GM12878 (cell line): ENCODE results near the gene KHDRBS1. TPM values are rescaled to one million over a fixed set of nuclear protein-coding genes. Genes with fewer than 3 reads are reported as not detected.

Experiments
- ATAC-seq: fragments of 200-7000 bp; cut with Tn5 transposase; 3 replicates; pipeline ENCODE4 v1.9.1; 2020; ENCODE audit warnings: mild to moderate bottlenecking, moderate library complexity
- BruUV-seq: library from RNA; stranded (reverse); fragments of 400-500 nt; replicated peaks from 2 replicates; lab custom pipeline; 2021; lab: Mats Ljungman, UMichigan
- CTCF ChIA-PET: fragments of 300-600 bp; sonication (Branson Sonifier 250); formaldehyde crosslinking; extraction: SDS; loops from one replicate; lab custom pipeline; 2021; ENCODE audit warnings: inconsistent platforms; lab: Yijun Ruan, JAX
- POLR2A ChIA-PET: fragments of 350-600 bp; formaldehyde crosslinking; extraction: SDS; loops from one replicate; lab custom pipeline; 2021; ENCODE audit warnings: inconsistent platforms; lab: Charles Lee
- RAD21 ChIA-PET: fragments of 300-600 bp; sonication (Branson Sonifier 250); formaldehyde crosslinking; loops from one replicate; lab custom pipeline; 2023; ENCODE audit warnings: antibody characterized with exemption; ENCODE audit not compliant: unreplicated experiment; lab: Charles Lee
- SMC1A ChIA-PET: fragments of 300-600 bp; sonication (Branson Sonifier 250); formaldehyde crosslinking; loops from one replicate; lab custom pipeline; 2023; ENCODE audit not compliant: unreplicated experiment, uncharacterized antibody; lab: Charles Lee
- DNase-seq: peaks from one replicate; pipeline ENCODE4 v3.0.0-alpha.2; 2011; ENCODE audit warnings: low read depth, low spot score
- FAIRE-seq: peaks from 3 replicates; lab custom pipeline; 2011; peaks lifted over from hg19 to GRCh38; lab: Jason Lieb, UNC
- H2AFZ ChIP-seq: 2 replicates; pipeline ENCODE4 v1.6.0; 2011; ENCODE audit warnings: low read depth, low read length, control low read depth; ENCODE audit not compliant: control insufficient read depth
- H3K27ac ChIP-seq: 2 replicates; pipeline ENCODE4 v1.5.1; 2011; ENCODE audit warnings: control low read depth; ENCODE audit not compliant: control insufficient read depth, insufficient read depth
- H3K27me3 ChIP-seq, 2 experiments: replicated peaks in 1 of 2; 2 replicates each; pipeline versions ENCODE4 v1.6.0 to v1.6.1; 2011; ENCODE audit warnings: low read length in 1 of 2; ENCODE audit not compliant: control insufficient read depth in 2 of 2, insufficient read depth in 2 of 2
- H3K36me3 ChIP-seq, 2 experiments: 2 replicates each; pipeline ENCODE4 v1.5.1; 2011; ENCODE audit warnings: low read length in 1 of 2; ENCODE audit not compliant: control insufficient read depth in 2 of 2, insufficient read depth in 2 of 2
- H3K4me1 ChIP-seq: 2 replicates; pipeline ENCODE4 v1.6.1; 2011; ENCODE audit warnings: mild to moderate bottlenecking, low read length, moderate library complexity, mixed read lengths; ENCODE audit not compliant: control insufficient read depth, insufficient read depth
- H3K4me2 ChIP-seq: 2 replicates; pipeline ENCODE4 v1.6.0; 2011; ENCODE audit warnings: control low read depth; ENCODE audit not compliant: control insufficient read depth, insufficient read depth
- H3K4me3 ChIP-seq: fragments of 200-600 bp; sonication (generic); 2 replicates; pipeline ENCODE4 v1.5.1; 2016
- H3K79me2 ChIP-seq: 2 replicates; pipeline ENCODE4 v1.6.0; 2011; ENCODE audit warnings: low read length; ENCODE audit not compliant: control insufficient read depth, insufficient read depth
- H3K9ac ChIP-seq: 2 replicates; pipeline ENCODE4 v1.8.0; 2011; ENCODE audit warnings: low read length, control low read depth, mixed read lengths; ENCODE audit not compliant: control insufficient read depth, insufficient read depth
- H3K9me3 ChIP-seq: replicated peaks from 3 replicates; pipeline ENCODE4 v1.5.1; 2011; ENCODE audit warnings: mild to moderate bottlenecking, low read length; ENCODE audit not compliant: control insufficient read depth, insufficient read depth
- H4K20me1 ChIP-seq: 2 replicates; pipeline ENCODE4 v1.6.0; 2011; ENCODE audit not compliant: control insufficient read depth, insufficient read depth
- BRCA1 ChIP-seq: IDR thresholded peaks from 2 replicates; pipeline ENCODE4 v1.6.1; 2011; ENCODE audit warnings: low read depth, low read length, improper control_type of control experiment
- CBX5 ChIP-seq: sonication (generic); IDR thresholded peaks from 2 replicates; pipeline ENCODE4 v1.6.1; 2016; ENCODE audit warnings: low read depth, moderate library complexity, mild to moderate bottlenecking, inconsistent platforms
- CHD2 ChIP-seq: IDR thresholded peaks from 2 replicates; pipeline ENCODE4 v1.6.1; 2011; ENCODE audit warnings: low read depth, low read length, improper control_type of control experiment, borderline replicate concordance
- EED ChIP-seq: sonication (generic); IDR thresholded peaks from 2 replicates; pipeline ENCODE4 v1.6.1; 2016; ENCODE audit warnings: antibody characterized with exemption, low read depth
- FOS ChIP-seq: IDR thresholded peaks from 3 replicates; pipeline ENCODE4 v1.6.1; 2011; ENCODE audit warnings: borderline replicate concordance; ENCODE audit not compliant: insufficient read length; ENCODE audit errors: extremely low read depth
- IRF4 ChIP-seq: IDR thresholded peaks from 2 replicates; pipeline ENCODE4 v1.6.1; 2011; ENCODE audit warnings: low read depth, low read length
- MYB ChIP-seq: fragments of 150-350 bp; IDR thresholded peaks from 2 replicates; pipeline ENCODE4 v1.6.1; 2014; ENCODE audit warnings: mild to moderate bottlenecking, low read depth, low read length, borderline replicate concordance
- PAX5 ChIP-seq: IDR thresholded peaks from 2 replicates; pipeline ENCODE4 v1.6.1; 2011; ENCODE audit warnings: low read depth, low read length, borderline replicate concordance
- STAT1 ChIP-seq: fragments of 450-650 bp; conservative IDR thresholded peaks from 2 replicates; pipeline ENCODE4 v1.6.1; 2014; ENCODE audit warnings: antibody characterized with exemption, mild to moderate bottlenecking
- ZNF384 ChIP-seq: IDR thresholded peaks from 2 replicates; pipeline ENCODE4 v1.6.1; 2012; ENCODE audit warnings: low read depth, mild to moderate bottlenecking, low read length, improper control_type of control experiment, borderline replicate concordance
- WGBS: methylation state at CpG from one replicate; pipeline ENCODE4 v1.1.6; 2016; ENCODE audit warnings: low lambda C conversion rate; ENCODE audit not compliant: insufficient replicate concordance, insufficient coverage; ENCODE audit errors: missing lambda C conversion rate; 5-methylcytosine and 5-hydroxymethylcytosine counted together
- in situ Hi-C: fragments of 300-500 bp; cut with MboI; formaldehyde crosslinking; loops from 9 replicates; pipeline ENCODE4 v1.14.3; 2018; ENCODE audit warnings: mixed read lengths
- intact Hi-C: fragments of 100-400 bp; cut with micrococcal nuclease; formaldehyde crosslinking; loops from one replicate; pipeline ENCODE4 v1.14.2; 2022; ENCODE audit not compliant: unreplicated experiment
- polyA plus RNA-seq, 11 experiments: library from polyadenylated mRNA; depleted of rRNA in 4 of 11; unstranded in 6 of 11; stranded (reverse) in 5 of 11; fragments of >200 nt; fragmentation: Nextera tagmentation in 4 of 11; fragmentation: Illumina TruSeq in 1 of 11; extraction: Ambion mirVana in 4 of 11; extraction: Trizol in 1 of 11; gene quantifications; 1 replicate in 1 of 11; 2 replicates in 10 of 11; pipeline versions ENCODE4 v1.2.1 to v1.2.3, GENCODE V29; 2011 to 2016; ENCODE audit warnings: inconsistent platforms in 2 of 11, missing spikeins in 2 of 11, low read depth in 1 of 11
- total RNA-seq, 4 experiments: library from RNA; depleted of rRNA in 3 of 4; stranded (reverse); fragments of >200 nt in 3 of 4; fragmentation: Illumina TruSeq in 1 of 4; extraction: Trizol in 1 of 4; gene quantifications; 2 replicates each; pipeline versions ENCODE4 v1.2.1 to v1.2.3, GENCODE V29; 2013 to 2021
- TF ChIP-seq, protein P1 (sequence below): fragments of 450-650 bp; IDR thresholded peaks from 2 replicates; pipeline ENCODE4 v1.6.1; 2017; ENCODE audit warnings: mild to moderate bottlenecking, low read depth, inconsistent platforms; ENCODE audit not compliant: poor library complexity, severe bottlenecking

KHDRBS1 gene
- total and polyA plus RNA-seq, 10 of the 15 experiments (the other 5 are each of a cell fraction or from before 2014, with no cell fraction given): 42.5 to 204 (median 96.0) TPM

DNA sequence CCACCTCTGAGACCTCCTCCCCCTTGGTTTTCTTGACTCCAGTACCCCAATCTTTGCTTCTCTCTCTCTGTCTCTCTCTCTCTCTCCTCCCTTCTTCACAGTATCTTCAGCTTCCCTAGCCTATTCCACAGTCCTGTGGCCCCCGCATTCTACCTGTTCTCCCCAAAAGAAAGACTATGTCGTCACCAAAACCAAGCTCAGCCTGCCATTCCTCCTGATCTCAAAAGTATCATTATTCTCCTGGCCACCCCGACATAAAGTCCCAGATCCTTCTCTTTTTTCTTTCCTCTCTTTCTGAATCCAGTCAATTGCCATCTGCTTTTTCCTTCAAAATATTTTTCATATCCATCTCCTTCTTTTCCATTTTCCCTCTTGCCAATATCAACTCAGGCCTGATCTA lies 23.7 kb upstream of the KHDRBS1 start:
- peaks cover 7% of the 10 kb centered on the region for H3K4me1 ChIP-seq
- DNase-seq (no peak), ATAC-seq (no peak), FAIRE-seq (no peak)
- H3K27me3 ChIP-seq: no peaks in the 10 kb centered on the region
- no peak for TF ChIP-seq FOS
- no peaks in the 10 kb centered on the region for H4K20me1 ChIP-seq
- no peaks in the 10 kb centered on the region for H3K79me2 ChIP-seq
- SMC1A ChIA-PET: interaction anchor here (1.0 to 1.1 kb wide), 2 partner anchors 10 to 32 kb away, joined by 3 to 5 read pairs; no protein-coding TSS in a partner anchor
- H3K9ac ChIP-seq: no peak overlapping the region
- no peak overlapping the region for H3K4me3 ChIP-seq
- intact Hi-C loops (no loop called here), in situ Hi-C loops (no loop called here)
- RAD21 ChIA-PET: no interaction called here
- no peak overlapping the region for H3K4me2 ChIP-seq
- BruUV-seq: no TSS peak
- H3K9me3 ChIP-seq: no peaks in the 10 kb centered on the region
- no peak overlapping the region for H3K27ac ChIP-seq
- CTCF ChIA-PET: interaction anchor here (1.2 to 3.8 kb wide), 4 partner anchors 8 to 24 kb away, joined by 3 to 34 read pairs (median 5); partner anchors contain the start of gene KHDRBS1
- POLR2A ChIA-PET: no interaction called here
- WGBS: 81% methylated on average over 3 of the region's 3 CpGs
- H3K36me3 ChIP-seq: no peaks in the 10 kb centered on the region
- H2AFZ ChIP-seq: no peak overlapping the region

DNA sequence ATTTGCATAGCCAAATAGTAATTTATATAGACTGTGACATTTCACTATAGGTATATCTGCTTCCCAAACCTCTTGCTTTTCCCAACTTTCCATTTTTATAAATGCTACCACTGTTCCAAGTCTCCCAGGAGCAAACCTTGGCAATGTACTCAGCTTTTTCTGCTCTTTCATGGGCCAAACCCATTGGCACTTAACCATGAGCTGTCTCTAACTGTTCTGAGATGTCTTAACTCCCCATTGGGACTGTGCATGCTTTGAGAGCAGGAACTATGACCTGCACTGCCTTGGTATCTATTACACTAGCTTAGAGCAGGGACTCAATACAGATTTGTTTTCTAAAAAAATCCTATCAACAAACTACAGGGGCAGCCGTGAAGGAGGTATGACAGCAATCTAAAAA lies 22.5 kb upstream of the KHDRBS1 start:
- RAD21 ChIA-PET: interaction anchor here (0.9 to 1.1 kb wide), 2 partner anchors 13 to 19 kb away, joined by 3 read pairs; no protein-coding TSS in a partner anchor
- SMC1A ChIA-PET: interaction anchor here (0.7 to 1.3 kb wide), 4 partner anchors 8 to 80 kb away, joined by 3 to 8 read pairs (median 4); no protein-coding TSS in a partner anchor
- CTCF ChIA-PET: interaction anchor here (1.5 to 3.8 kb wide), 4 partner anchors 13 to 28 kb away, joined by 5 to 34 read pairs (median 6); partner anchors contain the start of gene KHDRBS1

More for the DNA sequence above, 22.5 kb upstream of the KHDRBS1 start:
- H2AFZ ChIP-seq: no peak overlapping the region
- H3K9ac ChIP-seq: no peak overlapping the region
- no peaks in the 10 kb centered on the region for H3K27me3 ChIP-seq
- no peaks in the 10 kb centered on the region for H4K20me1 ChIP-seq
- POLR2A ChIA-PET: interaction anchor here (0.6 kb wide), 1 partner anchor 22 kb away, joined by 3 read pairs; no protein-coding TSS in a partner anchor
- H3K4me3 ChIP-seq: no peak overlapping the region
- DNase-seq: no peak
- H3K36me3 ChIP-seq: no peaks in the 10 kb centered on the region
- no peak overlapping the region for H3K4me2 ChIP-seq
- no peak for ATAC-seq
- TF ChIP-seq, protein P1, sequence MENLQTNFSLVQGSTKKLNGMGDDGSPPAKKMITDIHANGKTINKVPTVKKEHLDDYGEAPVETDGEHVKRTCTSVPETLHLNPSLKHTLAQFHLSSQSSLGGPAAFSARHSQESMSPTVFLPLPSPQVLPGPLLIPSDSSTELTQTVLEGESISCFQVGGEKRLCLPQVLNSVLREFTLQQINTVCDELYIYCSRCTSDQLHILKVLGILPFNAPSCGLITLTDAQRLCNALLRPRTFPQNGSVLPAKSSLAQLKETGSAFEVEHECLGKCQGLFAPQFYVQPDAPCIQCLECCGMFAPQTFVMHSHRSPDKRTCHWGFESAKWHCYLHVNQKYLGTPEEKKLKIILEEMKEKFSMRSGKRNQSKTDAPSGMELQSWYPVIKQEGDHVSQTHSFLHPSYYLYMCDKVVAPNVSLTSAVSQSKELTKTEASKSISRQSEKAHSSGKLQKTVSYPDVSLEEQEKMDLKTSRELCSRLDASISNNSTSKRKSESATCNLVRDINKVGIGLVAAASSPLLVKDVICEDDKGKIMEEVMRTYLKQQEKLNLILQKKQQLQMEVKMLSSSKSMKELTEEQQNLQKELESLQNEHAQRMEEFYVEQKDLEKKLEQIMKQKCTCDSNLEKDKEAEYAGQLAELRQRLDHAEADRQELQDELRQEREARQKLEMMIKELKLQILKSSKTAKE: no peak
- TF ChIP-seq IRF4 (no peak), ZNF384 (no peak), MYB (no peak), STAT1 (no peak), CHD2 (no peak), EED (no peak), BRCA1 (no peak), PAX5 (no peak), CBX5 (no peak)
- intact Hi-C loops: no loop called here
- in situ Hi-C loops: no loop called here
- H3K9me3 ChIP-seq: no peaks in the 10 kb centered on the region
- FAIRE-seq: no peak
- H3K27ac ChIP-seq: no peak overlapping the region
- no TSS peak for BruUV-seq
- no peaks in the 10 kb centered on the region for H3K4me1 ChIP-seq
- 4% methylated on average over 1 of the region's 1 CpG for WGBS
- H3K79me2 ChIP-seq: no peaks in the 10 kb centered on the region
